Anterior cingulate cortex (tissue), 58 donors: ENCODE data around the gene VEGFA.

Experiments
- DNase-seq, 58 donors: peaks; one replicate each; lab custom pipeline; 2025; lab: John Stamatoyannopoulos, UW

VEGFA gene

GRCh38 chr6:43799551-43800297, 29.7 kb downstream of the VEGFA start:
- DNase-seq: no peak

GRCh38 chr6:43800298-43800623, 30.2 kb downstream of the VEGFA start:
- no peak for DNase-seq

GRCh38 chr6:43800746-43801494, 30.9 kb downstream of the VEGFA start:
- no peak for DNase-seq

GRCh38 chr6:43801495-43802181, 31.6 kb downstream of the VEGFA start:
- no peak for DNase-seq

GRCh38 chr6:43803055-43803782, 33.2 kb downstream of the VEGFA start:
- DNase-seq: no peak

GRCh38 chr6:43803783-43804549, 34.0 kb downstream of the VEGFA start:
- DNase-seq: no peak

GRCh38 chr6:43804550-43805223, 34.7 kb downstream of the VEGFA start:
- DNase-seq: no peak

- no peak for DNase-seq
Observed at GRCh38 chr6:43805699-43806042, 35.7 kb downstream of the VEGFA start.

- DNase-seq: no peak
Observed at GRCh38 chr6:43806043-43806757, 36.2 kb downstream of the VEGFA start.

- DNase-seq: no peak
Observed at GRCh38 chr6:43806758-43807227, 36.8 kb downstream of the VEGFA start.

- DNase-seq: no peak
Observed at GRCh38 chr6:43807228-43808061, 37.4 kb downstream of the VEGFA start.

GRCh38 chr6:43808412-43808811, 38.4 kb downstream of the VEGFA start:
- DNase-seq: no peak

GRCh38 chr6:43809417-43810305, 39.6 kb downstream of the VEGFA start:
- DNase-seq: no peak

- DNase-seq: no peak
Observed at GRCh38 chr6:43810965-43811732, 41.1 kb downstream of the VEGFA start.

GRCh38 chr6:43811733-43812099, 41.7 kb downstream of the VEGFA start:
- no peak for DNase-seq
